ENCODE results near the gene FKBP10. TPM values are rescaled to one million over a fixed set of nuclear protein-coding genes. Genes with fewer than 3 reads are reported as not detected.
A peak's percentile ranks its signal among the peaks of the same experiment; 100 is the strongest.
"Not testable (repeated sequence)": the region's sequence is repeated elsewhere in the genome, so short reads cannot be mapped to it uniquely, and the experiment has no call there.

Gene FKBP10
- total and polyA plus RNA-seq, 9 donors, result 113 to 226 (median 153) TPM

GRCh38 chr17:41837761-41838538 lies 25.1 kb downstream of the FKBP10 start, which contains the start of gene KLHL10:
Gene KLHL10 (plus strand): TSS chr17:41837825. CDS start chr17:41837933, 108 bp downstream.
- Histone ChIP-seq H3K27ac (ENCODE audit: low read length) (no peak within 1 kb of the TSS), H3K4me3 (ENCODE audit: low read length) (peak within 1 kb of the TSS; percentile 88), H3K9me3 (replicated peaks; ENCODE audit: control insufficient read depth, low read depth, low read length) (no peaks in the 10 kb centered on the region), H3K27me3 (ENCODE audit: control insufficient read depth, insufficient read depth, low read length) (no peaks in the 10 kb centered on the region), H3K36me3 (ENCODE audit: control insufficient read depth, insufficient read depth, low read length) (peaks cover under 1% of the 10 kb centered on the region), H3K4me1 (ENCODE audit: control insufficient read depth, insufficient read depth, low read length) (peaks cover 15% of the 10 kb centered on the region)
- no peak for DNase-seq
- WGBS (ENCODE audit: insufficient coverage), result 96% methylated on average over 9 of the region's 15 CpGs

GRCh38 chr17:41839448-41839847 lies 26.6 kb downstream of the FKBP10 start:
- not testable (repeated sequence) for H3K4me3 ChIP-seq (ENCODE audit: low read length); H3K9me3 ChIP-seq (replicated peaks; ENCODE audit: control insufficient read depth, low read depth, low read length); DNase-seq; H3K36me3 ChIP-seq (ENCODE audit: control insufficient read depth, insufficient read depth, low read length); H3K27ac ChIP-seq (ENCODE audit: low read length); H3K27me3 ChIP-seq (ENCODE audit: control insufficient read depth, insufficient read depth, low read length)
- WGBS (ENCODE audit: insufficient coverage), result no CpG with 5 or more reads among the region's 2 CpGs
- H3K4me1 ChIP-seq (ENCODE audit: control insufficient read depth, insufficient read depth, low read length), result peaks cover 15% of the 10 kb centered on the region

- H3K4me1 ChIP-seq (ENCODE audit: control insufficient read depth, insufficient read depth, low read length), result not testable (repeated sequence)
Observed at GRCh38 chr17:41840781-41841180, 28.0 kb downstream of the FKBP10 start.

GRCh38 chr17:41844971-41845370 lies 32.2 kb downstream of the FKBP10 start:
- no peak overlapping the region for H3K4me3 ChIP-seq (ENCODE audit: low read length)
- DNase-seq, result no peak
- H3K4me1 ChIP-seq (ENCODE audit: control insufficient read depth, insufficient read depth, low read length), result no peaks in the 10 kb centered on the region
- no peak overlapping the region for H3K27ac ChIP-seq (ENCODE audit: low read length)
- WGBS (ENCODE audit: insufficient coverage), result no CpG with 5 or more reads among the region's 6 CpGs
- no peaks in the 10 kb centered on the region for H3K9me3 ChIP-seq (replicated peaks; ENCODE audit: control insufficient read depth, low read depth, low read length)
- no peaks in the 10 kb centered on the region for H3K27me3 ChIP-seq (ENCODE audit: control insufficient read depth, insufficient read depth, low read length)
- peaks cover 7% of the 10 kb centered on the region for H3K36me3 ChIP-seq (ENCODE audit: control insufficient read depth, insufficient read depth, low read length)

More at GRCh38 chr17:41840781-41841180, 28.0 kb downstream of the FKBP10 start:
- H3K36me3 ChIP-seq (ENCODE audit: control insufficient read depth, insufficient read depth, low read length); DNase-seq; H3K9me3 ChIP-seq (replicated peaks; ENCODE audit: control insufficient read depth, low read depth, low read length); H3K4me3 ChIP-seq (ENCODE audit: low read length); H3K27ac ChIP-seq (ENCODE audit: low read length); H3K27me3 ChIP-seq (ENCODE audit: control insufficient read depth, insufficient read depth, low read length): not testable (repeated sequence)
- WGBS (ENCODE audit: insufficient coverage), result 92% methylated on average over 3 of the region's 6 CpGs

- H3K27me3 ChIP-seq (ENCODE audit: control insufficient read depth, insufficient read depth, low read length), result no peaks in the 10 kb centered on the region
- H3K4me3 ChIP-seq (ENCODE audit: low read length), result no peak overlapping the region
- no peaks in the 10 kb centered on the region for H3K9me3 ChIP-seq (replicated peaks; ENCODE audit: control insufficient read depth, low read depth, low read length)
- no peak for DNase-seq
- peaks cover 15% of the 10 kb centered on the region for H3K36me3 ChIP-seq (ENCODE audit: control insufficient read depth, insufficient read depth, low read length)
- H3K27ac ChIP-seq (ENCODE audit: low read length), result no peak overlapping the region
- WGBS (ENCODE audit: insufficient coverage), result no CpG with 5 or more reads among the region's 4 CpGs
- no peaks in the 10 kb centered on the region for H3K4me1 ChIP-seq (ENCODE audit: control insufficient read depth, insufficient read depth, low read length)
Observed at GRCh38 chr17:41848788-41849187, 36.0 kb downstream of the FKBP10 start.

- Histone ChIP-seq H3K4me1 (ENCODE audit: control insufficient read depth, insufficient read depth, low read length) (no peaks in the 10 kb centered on the region), H3K4me3 (ENCODE audit: low read length) (no peak overlapping the region), H3K27ac (ENCODE audit: low read length) (no peak overlapping the region), H3K9me3 (replicated peaks; ENCODE audit: control insufficient read depth, low read depth, low read length) (no peaks in the 10 kb centered on the region), H3K36me3 (ENCODE audit: control insufficient read depth, insufficient read depth, low read length) (peaks cover 21% of the 10 kb centered on the region), H3K27me3 (ENCODE audit: control insufficient read depth, insufficient read depth, low read length) (no peaks in the 10 kb centered on the region)
- no CpG with 5 or more reads among the region's 4 CpGs for WGBS (ENCODE audit: insufficient coverage)
- DNase-seq, result no peak
Observed at GRCh38 chr17:41849251-41849990, 36.6 kb downstream of the FKBP10 start.

GRCh38 chr17:41851382-41851781 lies 38.6 kb downstream of the FKBP10 start:
- not testable (repeated sequence) for H3K27ac ChIP-seq (ENCODE audit: low read length)
- WGBS (ENCODE audit: insufficient coverage), result 100% methylated on average over 1 of the region's 14 CpGs

GRCh38 chr17:41860254-41860931 lies 47.6 kb downstream of the FKBP10 start:
- 100% methylated on average over 1 of the region's 3 CpGs for WGBS (ENCODE audit: insufficient coverage)

More at GRCh38 chr17:41851382-41851781, 38.6 kb downstream of the FKBP10 start:
- not testable (repeated sequence) for H3K4me3 ChIP-seq (ENCODE audit: low read length); H3K4me1 ChIP-seq (ENCODE audit: control insufficient read depth, insufficient read depth, low read length); DNase-seq; H3K27me3 ChIP-seq (ENCODE audit: control insufficient read depth, insufficient read depth, low read length); H3K9me3 ChIP-seq (replicated peaks; ENCODE audit: control insufficient read depth, low read depth, low read length)
- peaks cover 25% of the 10 kb centered on the region for H3K36me3 ChIP-seq (ENCODE audit: control insufficient read depth, insufficient read depth, low read length)

GRCh38 chr17:41863074-41863848 lies 50.5 kb downstream of the FKBP10 start:
- H3K4me1 ChIP-seq (ENCODE audit: control insufficient read depth, insufficient read depth, low read length), result peaks cover 18% of the 10 kb centered on the region
- no peak overlapping the region for H3K27ac ChIP-seq (ENCODE audit: low read length)
- H3K9me3 ChIP-seq (replicated peaks; ENCODE audit: control insufficient read depth, low read depth, low read length), result no peaks in the 10 kb centered on the region
- H3K36me3 ChIP-seq (ENCODE audit: control insufficient read depth, insufficient read depth, low read length), result peaks cover 16% of the 10 kb centered on the region
- DNase-seq, result peak; percentile 12
- H3K4me3 ChIP-seq (ENCODE audit: low read length), result peak overlapping the region; percentile 74
- no peaks in the 10 kb centered on the region for H3K27me3 ChIP-seq (ENCODE audit: control insufficient read depth, insufficient read depth, low read length)
- 65% methylated on average over 12 of the region's 18 CpGs for WGBS (ENCODE audit: insufficient coverage)

More at GRCh38 chr17:41860254-41860931, 47.6 kb downstream of the FKBP10 start:
- Histone ChIP-seq H3K9me3 (replicated peaks; ENCODE audit: control insufficient read depth, low read depth, low read length) (no peaks in the 10 kb centered on the region), H3K27ac (ENCODE audit: low read length) (no peak overlapping the region), H3K4me1 (ENCODE audit: control insufficient read depth, insufficient read depth, low read length) (peaks cover 16% of the 10 kb centered on the region), H3K27me3 (ENCODE audit: control insufficient read depth, insufficient read depth, low read length) (no peaks in the 10 kb centered on the region), H3K36me3 (ENCODE audit: control insufficient read depth, insufficient read depth, low read length) (no peaks in the 10 kb centered on the region), H3K4me3 (ENCODE audit: low read length) (no peak overlapping the region)
- DNase-seq, result no peak
